D721Med (cell line): ENCODE data around the gene AAMP.
"Not testable (repeated sequence)": the region's sequence is repeated elsewhere in the genome, so short reads cannot be mapped to it uniquely, and the experiment has no call there.

Source experiments
- DNase-seq: peaks from one replicate; pipeline ENCODE4 v3.0.0; 2011; ENCODE audit warnings: low spot score; ENCODE audit not compliant: insufficient read length
- FAIRE-seq: peaks from 2 replicates; lab custom pipeline; 2011; peaks lifted over from hg19 to GRCh38; lab: Jason Lieb, UNC
- CTCF ChIP-seq: IDR thresholded peaks from 2 replicates; pipeline ENCODE4 v1.5.1; 2012; ENCODE audit warnings: mild to moderate bottlenecking, control low read depth; ENCODE audit not compliant: insufficient read depth; ENCODE audit errors: missing control alignments

AAMP gene

GRCh38 chr2:218312267-218312756 lies 42.4 kb upstream of the AAMP start:
- no peak for FAIRE-seq
- TF ChIP-seq CTCF, result no peak

GRCh38 chr2:218311541-218312266 lies 41.8 kb upstream of the AAMP start:
- not testable (repeated sequence) for DNase-seq, FAIRE-seq

More at GRCh38 chr2:218312267-218312756, 42.4 kb upstream of the AAMP start:
- no peak for DNase-seq

- TF ChIP-seq CTCF, result no peak
- FAIRE-seq (no peak), DNase-seq (no peak)
Observed at GRCh38 chr2:218310853-218311540, 41.1 kb upstream of the AAMP start.

- FAIRE-seq, result no peak
- no peak for TF ChIP-seq CTCF
- DNase-seq, result no peak
Observed at GRCh38 chr2:218307415-218308090, 37.6 kb upstream of the AAMP start.

DNA sequence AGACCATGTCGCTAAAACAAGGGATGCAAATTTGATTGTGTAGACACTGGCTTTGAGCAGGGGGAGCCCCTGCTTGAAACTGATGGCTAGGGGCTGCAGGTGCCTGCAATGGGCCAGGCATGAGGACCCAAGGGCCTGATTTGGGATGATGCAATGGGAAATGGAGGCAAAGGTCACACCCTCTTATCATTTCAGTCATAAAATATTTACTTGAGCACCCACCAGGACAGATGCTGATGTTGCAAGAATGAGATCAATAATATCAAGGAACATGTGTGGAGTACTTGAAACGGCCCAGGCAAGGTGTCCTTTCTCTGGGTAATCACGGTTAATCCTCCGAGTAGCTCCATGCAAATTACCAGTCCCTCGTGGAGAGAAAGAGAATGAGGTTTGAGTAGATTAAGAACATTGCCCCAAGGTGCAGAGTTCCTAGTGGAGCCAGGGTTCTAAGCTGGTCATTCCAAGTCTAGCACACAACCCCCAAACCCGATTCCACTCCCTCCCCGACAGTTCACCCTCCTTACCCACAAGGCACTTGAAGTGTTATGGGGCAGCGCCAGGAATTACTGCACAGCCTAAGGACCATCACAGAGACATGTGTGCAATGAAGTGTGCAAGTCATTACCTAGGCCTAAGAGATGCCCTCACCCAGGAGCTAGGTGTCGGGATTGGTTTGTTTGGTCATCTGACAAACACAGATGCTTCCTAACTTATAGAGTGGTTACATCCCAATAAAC lies 36.4 kb upstream of the AAMP start:
- no peak for DNase-seq
- FAIRE-seq, result no peak
- no peak for TF ChIP-seq CTCF

DNA sequence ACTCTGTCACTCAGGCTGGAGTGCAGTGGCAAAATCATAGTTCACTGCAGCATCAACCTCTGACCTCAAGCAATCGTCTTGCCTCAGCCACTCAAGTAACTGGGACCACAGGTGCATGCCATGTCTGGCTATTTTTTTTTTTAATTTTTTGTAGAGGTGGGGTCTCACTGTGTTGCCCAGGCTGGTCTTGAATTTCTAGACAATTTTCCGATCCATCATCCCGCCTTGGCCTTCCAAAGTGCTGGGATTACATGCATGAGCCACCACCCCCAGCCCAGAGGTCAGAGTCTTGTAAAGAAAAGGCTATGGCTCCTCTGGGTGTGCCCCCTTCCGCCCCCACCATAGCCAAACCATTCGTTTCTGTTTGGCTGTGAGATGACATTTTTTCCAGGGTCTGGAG lies 35.4 kb upstream of the AAMP start:
- no peak for FAIRE-seq
- DNase-seq, result no peak
- TF ChIP-seq CTCF, result no peak

- peak; percentile 96 for TF ChIP-seq CTCF
- DNase-seq (no peak), FAIRE-seq (peak; percentile 78)
Observed at GRCh38 chr2:218301176-218301819, 31.4 kb upstream of the AAMP start.
